ENCODE data around the gene SLC28A2. TPM values are rescaled to one million over a fixed set of nuclear protein-coding genes. Genes with fewer than 3 reads are reported as not detected.
"Not testable (repeated sequence)": the region's sequence is repeated elsewhere in the genome, so short reads cannot be mapped to it uniquely, and the experiment has no call there.

The SLC28A2 gene
- total RNA-seq, 1 donor from 2014 or later = not detected

- not testable (repeated sequence) for H3K36me3 Mint-ChIP-seq (ENCODE audit: low read depth); H3K4me3 Mint-ChIP-seq; H3K27ac Mint-ChIP-seq
These were observed 62.1 kb downstream of the SLC28A2 start for GRCh38 chr15:45314117-45314516.

GRCh38 chr15:45314960-45315359, 62.9 kb downstream of the SLC28A2 start:
- intact Hi-C loops (cut with micrococcal nuclease) = no loop called here

More at GRCh38 chr15:45314117-45314516, 62.1 kb downstream of the SLC28A2 start:
- H3K4me1 Mint-ChIP-seq (ENCODE audit: low read depth); intact Hi-C loops (cut with micrococcal nuclease); H3K9me3 Mint-ChIP-seq; H3K27me3 Mint-ChIP-seq (ENCODE audit: insufficient read depth); DNase-seq (ENCODE audit: low spot score): not testable (repeated sequence)

GRCh38 chr15:45319472-45320214, 67.6 kb downstream of the SLC28A2 start:
- no peak overlapping the region for H3K4me3 Mint-ChIP-seq
- no peak for DNase-seq (ENCODE audit: low spot score)

More at GRCh38 chr15:45314960-45315359, 62.9 kb downstream of the SLC28A2 start:
- no peak overlapping the region for H3K27ac Mint-ChIP-seq
- H3K9me3 Mint-ChIP-seq = no peaks in the 10 kb centered on the region
- peaks cover 4% of the 10 kb centered on the region for H3K27me3 Mint-ChIP-seq (ENCODE audit: insufficient read depth)
- DNase-seq (ENCODE audit: low spot score) = no peak
- H3K4me1 Mint-ChIP-seq (ENCODE audit: low read depth) = no peaks in the 10 kb centered on the region
- H3K36me3 Mint-ChIP-seq (ENCODE audit: low read depth) = no peaks in the 10 kb centered on the region
- H3K4me3 Mint-ChIP-seq = no peak overlapping the region

GRCh38 chr15:45320581-45321205, 68.7 kb downstream of the SLC28A2 start:
- H3K36me3 Mint-ChIP-seq (ENCODE audit: low read depth) = no peaks in the 10 kb centered on the region
- intact Hi-C loops (cut with micrococcal nuclease) = no loop called here
- H3K27ac Mint-ChIP-seq = no peak overlapping the region
- no peak overlapping the region for H3K4me3 Mint-ChIP-seq
- H3K4me1 Mint-ChIP-seq (ENCODE audit: low read depth) = no peaks in the 10 kb centered on the region
- H3K27me3 Mint-ChIP-seq (ENCODE audit: insufficient read depth) = peaks cover 2% of the 10 kb centered on the region
- DNase-seq (ENCODE audit: low spot score) = no peak
- H3K9me3 Mint-ChIP-seq = no peaks in the 10 kb centered on the region

More at GRCh38 chr15:45319472-45320214, 67.6 kb downstream of the SLC28A2 start:
- H3K4me1 Mint-ChIP-seq (ENCODE audit: low read depth) = no peaks in the 10 kb centered on the region
- no peaks in the 10 kb centered on the region for H3K36me3 Mint-ChIP-seq (ENCODE audit: low read depth)
- no peaks in the 10 kb centered on the region for H3K9me3 Mint-ChIP-seq
- intact Hi-C loops (cut with micrococcal nuclease) = no loop called here
- H3K27ac Mint-ChIP-seq = no peak overlapping the region
- H3K27me3 Mint-ChIP-seq (ENCODE audit: insufficient read depth) = peaks cover 2% of the 10 kb centered on the region

- H3K4me3 Mint-ChIP-seq = no peak overlapping the region
These were observed 74.2 kb downstream of the SLC28A2 start for GRCh38 chr15:45326280-45326679.

GRCh38 chr15:45326741-45327140, 74.7 kb downstream of the SLC28A2 start:
- Mint-ChIP-seq H3K27ac (no peak overlapping the region), H3K9me3 (no peaks in the 10 kb centered on the region), H3K27me3 (ENCODE audit: insufficient read depth) (peaks cover 6% of the 10 kb centered on the region), H3K4me3 (no peak overlapping the region), H3K36me3 (ENCODE audit: low read depth) (no peaks in the 10 kb centered on the region), H3K4me1 (ENCODE audit: low read depth) (no peaks in the 10 kb centered on the region)
- DNase-seq (ENCODE audit: low spot score) = no peak
- intact Hi-C loops (cut with micrococcal nuclease) = no loop called here

More at GRCh38 chr15:45326280-45326679, 74.2 kb downstream of the SLC28A2 start:
- DNase-seq (ENCODE audit: low spot score) = no peak
- Mint-ChIP-seq H3K27ac (no peak overlapping the region), H3K27me3 (ENCODE audit: insufficient read depth) (peaks cover 4% of the 10 kb centered on the region), H3K4me1 (ENCODE audit: low read depth) (no peaks in the 10 kb centered on the region), H3K9me3 (no peaks in the 10 kb centered on the region), H3K36me3 (ENCODE audit: low read depth) (no peaks in the 10 kb centered on the region)
- intact Hi-C loops (cut with micrococcal nuclease) = no loop called here

Other genes starting within 250 kb of the SLC28A2 start
- gene SORD, start 229.0 kb upstream of the SLC28A2 start, total RNA-seq = 19.9 and 21.5 TPM in 2 replicates
- not detected in 2 replicates for gene DUOX2, start 138.1 kb upstream of the SLC28A2 start, total RNA-seq
- not detected in 2 replicates for gene DUOXA2, start 137.9 kb upstream of the SLC28A2 start, total RNA-seq
- gene DUOXA1, start 122.4 kb upstream of the SLC28A2 start, total RNA-seq = 0.37 TPM in 1 of 2 replicates, not detected in the other
- gene DUOX1, start 122.2 kb upstream of the SLC28A2 start, total RNA-seq = 0.10 and 0.13 TPM in 2 replicates
- gene SHF, start 64.3 kb upstream of the SLC28A2 start, total RNA-seq = 14.5 and 16.3 TPM in 2 replicates
- 0.86 and 1.0 TPM in 2 replicates for gene GATM, start 126.3 kb downstream of the SLC28A2 start, total RNA-seq

Data from activated T-helper 1 cell treated with anti-CD3 and anti-CD28 coated beads, Interleukin-12 subunit alpha, Interleukin-12 subunit beta, Interleukin-2, Interleukin-4 antibody, amounts not matched to agents 30 ng/mL and 10 ng/mL and 1 ng/mL, durations not matched to agents 14 hours and 24 hours and 36 hours (primary cell).